Measurements from ENCODE around the gene CHKB.

Gene CHKB

GRCh38 chr22:50595189-50595588, 12.5 kb upstream of the CHKB start:
- H3K9ac ChIP-seq (ENCODE audit: low read length), result no peak overlapping the region
- no peak overlapping the region for H3K4me3 ChIP-seq (ENCODE audit: low read depth, low read length, poor library complexity, severe bottlenecking)
- no peaks in the 10 kb centered on the region for H3F3A ChIP-seq (ENCODE audit: insufficient read depth, low read length)
- no peak overlapping the region for H2AFZ ChIP-seq (ENCODE audit: low read length)
- no peaks in the 10 kb centered on the region for H3K79me2 ChIP-seq (ENCODE audit: insufficient read depth, low read length)
- no peak overlapping the region for H3K4me2 ChIP-seq (ENCODE audit: low read length)
- H3K36me3 ChIP-seq (ENCODE audit: insufficient read depth, low read length), result peaks cover 10% of the 10 kb centered on the region; the same call in 1 of the 2 replicates
- no peaks in the 10 kb centered on the region for H3K9me2 ChIP-seq (ENCODE audit: low read depth, low read length)
- no peak overlapping the region for H3K27ac ChIP-seq (ENCODE audit: low read depth, low read length, poor library complexity, severe bottlenecking)
- no peaks in the 10 kb centered on the region for H3K9me3 ChIP-seq (ENCODE audit: low read length)
- no peaks in the 10 kb centered on the region for H4K20me1 ChIP-seq (ENCODE audit: insufficient read depth, low read length)
- H3K4me1 ChIP-seq (ENCODE audit: insufficient read depth, low read length, severe bottlenecking), result no peaks in the 10 kb centered on the region
- no peaks in the 10 kb centered on the region; the same call in 1 of the 2 replicates for H3K27me3 ChIP-seq (ENCODE audit: insufficient read depth, low read length)
- TF ChIP-seq, protein P1, sequence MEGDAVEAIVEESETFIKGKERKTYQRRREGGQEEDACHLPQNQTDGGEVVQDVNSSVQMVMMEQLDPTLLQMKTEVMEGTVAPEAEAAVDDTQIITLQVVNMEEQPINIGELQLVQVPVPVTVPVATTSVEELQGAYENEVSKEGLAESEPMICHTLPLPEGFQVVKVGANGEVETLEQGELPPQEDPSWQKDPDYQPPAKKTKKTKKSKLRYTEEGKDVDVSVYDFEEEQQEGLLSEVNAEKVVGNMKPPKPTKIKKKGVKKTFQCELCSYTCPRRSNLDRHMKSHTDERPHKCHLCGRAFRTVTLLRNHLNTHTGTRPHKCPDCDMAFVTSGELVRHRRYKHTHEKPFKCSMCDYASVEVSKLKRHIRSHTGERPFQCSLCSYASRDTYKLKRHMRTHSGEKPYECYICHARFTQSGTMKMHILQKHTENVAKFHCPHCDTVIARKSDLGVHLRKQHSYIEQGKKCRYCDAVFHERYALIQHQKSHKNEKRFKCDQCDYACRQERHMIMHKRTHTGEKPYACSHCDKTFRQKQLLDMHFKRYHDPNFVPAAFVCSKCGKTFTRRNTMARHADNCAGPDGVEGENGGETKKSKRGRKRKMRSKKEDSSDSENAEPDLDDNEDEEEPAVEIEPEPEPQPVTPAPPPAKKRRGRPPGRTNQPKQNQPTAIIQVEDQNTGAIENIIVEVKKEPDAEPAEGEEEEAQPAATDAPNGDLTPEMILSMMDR (IDR thresholded peaks at IDR 0.05; ENCODE audit: low read length), result no peak
- no peak for TF ChIP-seq EZH2 (IDR thresholded peaks at IDR 0.05; ENCODE audit: borderline replicate concordance, low read length)

DNA sequence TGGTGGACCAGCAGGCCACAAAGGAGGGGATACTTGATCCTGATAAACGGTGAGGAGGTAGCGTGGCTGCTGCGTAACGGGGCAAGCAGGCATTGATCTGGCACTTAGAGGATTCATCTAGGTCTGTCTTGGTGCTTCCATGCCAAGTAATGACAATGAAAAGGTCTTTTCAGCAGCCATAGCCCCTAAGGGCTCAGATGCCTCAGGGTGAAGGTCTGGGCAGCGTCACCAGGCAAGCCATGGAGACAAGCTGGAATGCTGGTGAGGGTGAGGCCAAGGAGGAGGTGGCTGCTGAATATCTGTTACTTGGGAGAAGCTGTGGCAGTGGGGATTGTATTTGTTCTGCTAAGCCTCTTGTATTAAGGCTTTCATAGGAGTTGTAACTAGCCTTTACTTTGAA, 4.8 kb upstream of the CHKB start:
- Histone ChIP-seq H3K4me1 (ENCODE audit: insufficient read depth, low read length, severe bottlenecking) (peaks cover 7% of the 10 kb centered on the region), H4K20me1 (ENCODE audit: insufficient read depth, low read length) (no peaks in the 10 kb centered on the region), H3K9ac (ENCODE audit: low read length) (no peak overlapping the region), H3K27me3 (ENCODE audit: insufficient read depth, low read length) (no peaks in the 10 kb centered on the region), H3K9me3 (ENCODE audit: low read length) (no peaks in the 10 kb centered on the region), H3K4me2 (ENCODE audit: low read length) (no peak overlapping the region), H3K79me2 (ENCODE audit: insufficient read depth, low read length) (no peaks in the 10 kb centered on the region), H3F3A (ENCODE audit: insufficient read depth, low read length) (no peaks in the 10 kb centered on the region), H3K27ac (ENCODE audit: low read depth, low read length, poor library complexity, severe bottlenecking) (no peak overlapping the region), H3K9me2 (ENCODE audit: low read depth, low read length) (no peaks in the 10 kb centered on the region), H2AFZ (ENCODE audit: low read length) (no peak overlapping the region), H3K4me3 (ENCODE audit: low read depth, low read length, poor library complexity, severe bottlenecking) (no peak overlapping the region), H3K36me3 (ENCODE audit: insufficient read depth, low read length) (peaks cover 16% of the 10 kb centered on the region; the same call in 1 of the 2 replicates)
- TF ChIP-seq, protein P1 (IDR thresholded peaks at IDR 0.05; ENCODE audit: low read length), result no peak
- TF ChIP-seq EZH2 (IDR thresholded peaks at IDR 0.05; ENCODE audit: borderline replicate concordance, low read length), result no peak

DNA sequence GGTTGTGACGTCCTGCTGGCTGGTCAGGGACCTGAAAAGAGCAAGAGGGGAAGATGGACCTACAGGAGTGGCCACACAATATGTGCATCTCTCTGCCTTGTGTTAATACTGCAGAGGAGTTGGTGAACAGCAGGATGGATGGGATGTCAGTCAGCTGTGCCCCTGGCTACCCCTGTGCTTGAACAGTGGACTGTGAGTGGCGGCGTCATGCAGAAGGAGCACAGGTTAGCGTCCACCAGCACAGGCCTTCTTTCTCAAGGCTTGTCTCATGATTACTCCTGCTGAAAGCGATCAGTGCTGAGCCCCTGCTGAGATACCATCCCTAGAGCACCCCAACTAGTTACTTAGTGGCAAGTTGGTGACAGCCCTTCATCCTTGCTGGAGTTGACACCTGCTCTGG, 3.8 kb upstream of the CHKB start:
- Histone ChIP-seq H3F3A (ENCODE audit: insufficient read depth, low read length) (no peaks in the 10 kb centered on the region), H3K27me3 (ENCODE audit: insufficient read depth, low read length) (no peaks in the 10 kb centered on the region)
- TF ChIP-seq, protein P1 (IDR thresholded peaks at IDR 0.05; ENCODE audit: low read length), result no peak
- no peak for TF ChIP-seq EZH2 (IDR thresholded peaks at IDR 0.05; ENCODE audit: borderline replicate concordance, low read length)

More for the DNA sequence above, 3.8 kb upstream of the CHKB start:
- Histone ChIP-seq H4K20me1 (ENCODE audit: insufficient read depth, low read length) (no peaks in the 10 kb centered on the region), H3K36me3 (ENCODE audit: insufficient read depth, low read length) (peaks cover 15% of the 10 kb centered on the region), H3K9me2 (ENCODE audit: low read depth, low read length) (no peaks in the 10 kb centered on the region), H3K9me3 (ENCODE audit: low read length) (no peaks in the 10 kb centered on the region), H3K27ac (ENCODE audit: low read depth, low read length, poor library complexity, severe bottlenecking) (no peak overlapping the region), H3K4me3 (ENCODE audit: low read depth, low read length, poor library complexity, severe bottlenecking) (no peak overlapping the region), H3K79me2 (ENCODE audit: insufficient read depth, low read length) (0 out of 2 replicates have a peak, but pooled peaks cover 5% of the 10 kb centered on the region), H2AFZ (ENCODE audit: low read length) (no peak overlapping the region), H3K4me1 (ENCODE audit: insufficient read depth, low read length, severe bottlenecking) (peaks cover 13% of the 10 kb centered on the region), H3K9ac (ENCODE audit: low read length) (no peak overlapping the region), H3K4me2 (ENCODE audit: low read length) (no peak overlapping the region)
